Mesenchymal stem cell (in vitro differentiated cells and primary cell): ENCODE measurements around the gene GNG8.

Source experiments
- DNase-seq: peaks from one replicate; pipeline ENCODE4 v3.0.0-alpha.2; 2013
- H2AFZ ChIP-seq: one replicate; pipeline ENCODE4 v1.6.1; 2013; ENCODE audit warnings: low read depth, mild to moderate bottlenecking, control low read depth, inconsistent platforms, low read length, moderate library complexity
- H2AK5ac ChIP-seq: 2 replicates; pipeline ENCODE4 v1.6.1; 2013; ENCODE audit warnings: low read length, moderate library complexity, mild to moderate bottlenecking, inconsistent platforms; ENCODE audit not compliant: severe bottlenecking
- H2BK120ac ChIP-seq: one replicate; pipeline ENCODE4 v1.6.1; 2013; ENCODE audit warnings: low read depth, mild to moderate bottlenecking, inconsistent platforms, low read length, moderate library complexity
- H2BK12ac ChIP-seq, 2 experiments: one replicate each; pipeline ENCODE4 v1.6.1; 2013; ENCODE audit warnings: inconsistent platforms in 2 of 2, low read length in 2 of 2, mild to moderate bottlenecking in 2 of 2, moderate library complexity in 2 of 2, control low read depth in 1 of 2
- H2BK15ac ChIP-seq: one replicate; pipeline ENCODE4 v1.6.1; 2013; ENCODE audit warnings: mild to moderate bottlenecking, low read depth, inconsistent platforms; ENCODE audit not compliant: poor library complexity, severe bottlenecking
- H2BK5ac ChIP-seq: 2 replicates; pipeline ENCODE4 v1.6.1; 2013; ENCODE audit warnings: low read depth, mild to moderate bottlenecking, low read length, control low read depth, inconsistent platforms; ENCODE audit not compliant: poor library complexity, severe bottlenecking
- H3K14ac ChIP-seq, 2 experiments: one replicate each; pipeline ENCODE4 v1.6.1; 2013; ENCODE audit warnings: inconsistent platforms in 2 of 2, low read length in 2 of 2, control low read depth in 1 of 2, mild to moderate bottlenecking in 1 of 2, moderate library complexity in 1 of 2
- H3K18ac ChIP-seq, 2 experiments: one replicate each; pipeline ENCODE4 v1.6.1; 2013; ENCODE audit warnings: inconsistent platforms in 2 of 2, low read length in 2 of 2, control low read depth in 1 of 2, low read depth in 1 of 2, mild to moderate bottlenecking in 1 of 2
- H3K23ac ChIP-seq, 2 experiments: one replicate each; pipeline ENCODE4 v1.6.1; 2013; ENCODE audit warnings: inconsistent platforms in 2 of 2, low read length in 2 of 2, mild to moderate bottlenecking in 2 of 2, moderate library complexity in 2 of 2, control low read depth in 1 of 2
- H3K27ac ChIP-seq: 2 replicates; pipeline ENCODE4 v1.5.1; 2013; ENCODE audit warnings: mild to moderate bottlenecking, moderate library complexity, low read length, control low read depth, inconsistent platforms; ENCODE audit not compliant: poor library complexity, severe bottlenecking
- H3K27me3 ChIP-seq, 2 experiments: 2 replicates each; pipeline versions ENCODE4 v1.6.1 to v1.7.0; 2013; ENCODE audit warnings: low read length in 2 of 2, mild to moderate bottlenecking in 2 of 2, moderate library complexity in 2 of 2, control low read depth in 1 of 2, inconsistent platforms in 1 of 2; ENCODE audit not compliant: control insufficient read depth in 1 of 2, insufficient read depth in 1 of 2
- H3K36me3 ChIP-seq, 2 experiments: 2 replicates each; pipeline versions ENCODE4 v1.6.1 to v1.7.0; 2013; ENCODE audit warnings: low read length in 2 of 2, control low read depth in 1 of 2, inconsistent platforms in 1 of 2, low read depth in 1 of 2, mild to moderate bottlenecking in 1 of 2; ENCODE audit not compliant: insufficient read depth in 2 of 2, control insufficient read depth in 1 of 2
- H3K4ac ChIP-seq, 2 experiments: one replicate each; pipeline ENCODE4 v1.6.1; 2013; ENCODE audit warnings: inconsistent platforms in 2 of 2, low read length in 2 of 2, mild to moderate bottlenecking in 2 of 2, moderate library complexity in 2 of 2, control low read depth in 1 of 2, low read depth in 1 of 2
- H3K4me1 ChIP-seq: 2 replicates; pipeline ENCODE4 v1.6.1; 2013; ENCODE audit warnings: low read depth, low read length, control low read depth; ENCODE audit not compliant: control insufficient read depth, insufficient read depth
- H3K4me2 ChIP-seq: 2 replicates; pipeline ENCODE4 v1.6.1; 2013; ENCODE audit warnings: low read length, mild to moderate bottlenecking, inconsistent platforms; ENCODE audit not compliant: poor library complexity, severe bottlenecking
- H3K4me3 ChIP-seq, 2 experiments: 2 replicates each; pipeline versions ENCODE4 v1.5.1 to v1.7.0; 2013; ENCODE audit warnings: low read length in 2 of 2, mild to moderate bottlenecking in 2 of 2, control low read depth in 1 of 2, low read depth in 1 of 2; ENCODE audit not compliant: insufficient read depth in 1 of 2
- H3K79me1 ChIP-seq: replicated peaks from 2 replicates; pipeline ENCODE4 v1.6.1; 2013; ENCODE audit warnings: mild to moderate bottlenecking, control low read depth, low read length, inconsistent platforms; ENCODE audit not compliant: poor library complexity, severe bottlenecking
- H3K9ac ChIP-seq: 2 replicates; pipeline ENCODE4 v1.7.0; 2013; ENCODE audit warnings: mild to moderate bottlenecking, low read length, moderate library complexity
- H3K9me3 ChIP-seq: 2 replicates; pipeline ENCODE4 v1.7.0; 2013; ENCODE audit warnings: mild to moderate bottlenecking, low read length; ENCODE audit not compliant: control insufficient read depth
- H4K8ac ChIP-seq: one replicate; pipeline ENCODE4 v1.6.1; 2013; ENCODE audit warnings: inconsistent platforms, mild to moderate bottlenecking, low read length, moderate library complexity
- H4K91ac ChIP-seq: one replicate; pipeline ENCODE4 v1.6.1; 2013; ENCODE audit warnings: mild to moderate bottlenecking, low read length, inconsistent platforms
- WGBS: methylation state at CpG from one replicate; pipeline ENCODE4 v1.1.7; 2013; ENCODE audit warnings: mixed read lengths; 5-methylcytosine and 5-hydroxymethylcytosine counted together

The GNG8 gene

GRCh38 chr19:46601318-46602224 lies 34.4 kb downstream of the GNG8 start, which contains the start of gene CALM3:
Gene CALM3, plus strand, starts transcription at chr19:46601330. Its CDS starts 105 bp downstream, at chr19:46601435.
- Histone ChIP-seq H4K8ac (peak within 1 kb of the TSS; percentile 99), H3K14ac (peak within 1 kb of the TSS; percentile 29 to 99), H3K27ac (peak within 1 kb of the TSS; percentile 100), H2AFZ (peak within 1 kb of the TSS; percentile 98), H3K36me3 (peaks cover 12 to 23% of the 10 kb centered on the region in 2 experiments), H2BK12ac (peak within 1 kb of the TSS; percentile 91 to 100), H3K9ac (peak within 1 kb of the TSS; percentile 100), H2AK5ac (peak within 1 kb of the TSS; percentile 93), H3K4ac (peak within 1 kb of the TSS; percentile 95 to 100), H3K4me2 (peak within 1 kb of the TSS; percentile 85), H2BK5ac (peak within 1 kb of the TSS; percentile 98), H3K4me1 (peaks cover 26% of the 10 kb centered on the region), H3K27me3 (no peaks in the 10 kb centered on the region), H3K79me1 (peaks cover 11% of the 10 kb centered on the region), H3K4me3 (peak within 1 kb of the TSS; percentile 94 to 98), H2BK120ac (peak within 1 kb of the TSS; percentile 91), H3K18ac (peak within 1 kb of the TSS; percentile 99), H4K91ac (peak within 1 kb of the TSS; percentile 99), H3K9me3 (no peaks in the 10 kb centered on the region), H2BK15ac (peak within 1 kb of the TSS; percentile 82), H3K23ac (peak within 1 kb of the TSS; percentile 38 to 99)
- 1% methylated on average over 48 of the region's 51 CpGs for WGBS
- DNase-seq: no peak

GRCh38 chr19:46600384-46601317 lies 35.4 kb downstream of the GNG8 start:
- Histone ChIP-seq H3K4ac (peak overlapping the region; percentile 95 to 100), H2AFZ (peak overlapping the region; percentile 98), H2AK5ac (peak overlapping the region; percentile 93), H2BK5ac (peak overlapping the region; percentile 98), H3K79me1 (peaks cover 5% of the 10 kb centered on the region), H2BK15ac (peak overlapping the region; percentile 82), H2BK12ac (peak overlapping the region; percentile 91 to 100), H3K4me2 (peak overlapping the region; percentile 85), H3K23ac (no peak overlapping the region), H3K27ac (peak overlapping the region; percentile 100), H3K27me3 (no peaks in the 10 kb centered on the region), H3K36me3 (peaks cover 3 to 15% of the 10 kb centered on the region in 2 experiments), H4K8ac (peak overlapping the region; percentile 99), H3K4me3 (peak overlapping the region; percentile 94 to 98), H3K4me1 (peaks cover 26% of the 10 kb centered on the region), H3K14ac (peak overlapping the region in 1 of 2 experiments; percentile 99), H3K9me3 (no peaks in the 10 kb centered on the region), H4K91ac (peak overlapping the region; percentile 99), H3K9ac (peak overlapping the region; percentile 100), H2BK120ac (peak overlapping the region; percentile 91), H3K18ac (peak overlapping the region; percentile 99)
- 2% methylated on average over 72 of the region's 93 CpGs for WGBS
- peak; percentile 98 for DNase-seq

DNA sequence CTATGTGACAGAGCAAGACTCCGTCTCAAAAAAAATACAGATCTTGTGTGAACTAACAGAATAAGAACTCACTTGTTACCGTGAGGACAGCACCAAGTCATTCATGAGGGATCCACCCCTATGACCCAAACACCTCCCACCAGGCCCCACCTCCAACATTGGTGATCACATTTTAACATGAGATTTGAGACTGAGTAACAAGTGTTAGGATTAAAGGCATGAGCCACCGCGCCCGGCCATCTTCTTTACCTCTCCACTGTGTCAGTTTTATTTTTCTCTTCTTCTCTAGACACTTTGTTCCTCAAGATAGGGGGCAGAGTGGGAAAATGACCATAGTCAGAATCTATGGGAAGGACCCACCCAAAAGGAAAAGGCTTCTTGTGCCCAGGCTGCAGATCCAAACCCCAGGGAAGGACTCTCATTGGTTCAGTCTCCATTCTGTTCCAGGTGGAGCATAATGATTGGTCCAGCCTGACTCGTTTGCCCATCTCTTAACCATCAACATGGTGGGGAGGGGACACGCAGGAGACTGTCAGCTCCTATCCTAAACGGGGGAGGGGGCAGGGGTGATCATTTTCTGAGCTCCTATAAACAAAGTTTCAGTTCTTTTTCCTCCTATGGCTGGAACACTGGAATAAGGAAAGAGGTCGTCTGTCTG lies 36.2 kb downstream of the GNG8 start:
- peak overlapping the region; percentile 95 to 100 for H3K4ac ChIP-seq
- 74% methylated on average over 2 of the region's 9 CpGs for WGBS

More for the DNA sequence above, 36.2 kb downstream of the GNG8 start:
- peak overlapping the region; percentile 88 for H4K91ac ChIP-seq
- H3K4me1 ChIP-seq: peaks cover 24% of the 10 kb centered on the region
- peak overlapping the region in 1 of 2 experiments; percentile 77 for H2BK12ac ChIP-seq
- no peak overlapping the region for H3K27ac ChIP-seq
- no peak for DNase-seq
- peak overlapping the region; percentile 99 for H3K18ac ChIP-seq
- H3K9me3 ChIP-seq: no peaks in the 10 kb centered on the region
- no peak overlapping the region for H2BK15ac ChIP-seq
- peak overlapping the region; percentile 98 for H2AFZ ChIP-seq
- peak overlapping the region in 1 of 2 experiments; percentile 28 for H3K14ac ChIP-seq
- H3K23ac ChIP-seq: no peak overlapping the region
- peaks cover 0 to 7% of the 10 kb centered on the region in 2 experiments for H3K36me3 ChIP-seq
- peak overlapping the region; percentile 99 for H4K8ac ChIP-seq
- H3K79me1 ChIP-seq: peaks cover 5% of the 10 kb centered on the region
- H3K4me3 ChIP-seq: peak overlapping the region; percentile 66 to 91
- no peak overlapping the region for H2BK5ac ChIP-seq
- H2AK5ac ChIP-seq: peak overlapping the region; percentile 93
- no peaks in the 10 kb centered on the region for H3K27me3 ChIP-seq
- peak overlapping the region; percentile 100 for H3K9ac ChIP-seq
- peak overlapping the region; percentile 85 for H3K4me2 ChIP-seq
- H2BK120ac ChIP-seq: no peak overlapping the region
